C4-2B (cell line): ENCODE measurements around the gene FADS2.

Experiments
- ZFX ChIP-seq: fragments of 450-650 bp; IDR thresholded peaks from 2 replicates; pipeline ENCODE4 v1.6.1; 2017
- TF ChIP-seq, protein P1 (sequence below): fragments of 450-650 bp; conservative IDR thresholded peaks from 2 replicates; pipeline ENCODE4 v1.5.1; 2017; ENCODE audit warnings: mild to moderate bottlenecking

DNA sequence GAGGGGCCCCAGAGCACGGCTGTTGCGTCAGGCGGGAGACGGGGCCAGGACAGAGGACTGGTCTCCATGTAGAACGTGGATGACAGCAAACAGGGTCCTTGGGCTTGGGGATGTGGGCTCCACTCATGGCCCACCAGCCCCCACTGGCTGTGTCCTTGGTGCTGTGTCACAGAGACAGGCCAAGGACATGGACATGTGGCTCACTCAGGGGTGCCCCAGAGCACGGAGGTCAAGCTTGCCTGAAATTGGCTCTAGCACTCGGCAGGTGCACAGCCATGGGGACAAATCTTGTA, 14.4 kb downstream of the FADS2 start:
- TF ChIP-seq, protein P1, sequence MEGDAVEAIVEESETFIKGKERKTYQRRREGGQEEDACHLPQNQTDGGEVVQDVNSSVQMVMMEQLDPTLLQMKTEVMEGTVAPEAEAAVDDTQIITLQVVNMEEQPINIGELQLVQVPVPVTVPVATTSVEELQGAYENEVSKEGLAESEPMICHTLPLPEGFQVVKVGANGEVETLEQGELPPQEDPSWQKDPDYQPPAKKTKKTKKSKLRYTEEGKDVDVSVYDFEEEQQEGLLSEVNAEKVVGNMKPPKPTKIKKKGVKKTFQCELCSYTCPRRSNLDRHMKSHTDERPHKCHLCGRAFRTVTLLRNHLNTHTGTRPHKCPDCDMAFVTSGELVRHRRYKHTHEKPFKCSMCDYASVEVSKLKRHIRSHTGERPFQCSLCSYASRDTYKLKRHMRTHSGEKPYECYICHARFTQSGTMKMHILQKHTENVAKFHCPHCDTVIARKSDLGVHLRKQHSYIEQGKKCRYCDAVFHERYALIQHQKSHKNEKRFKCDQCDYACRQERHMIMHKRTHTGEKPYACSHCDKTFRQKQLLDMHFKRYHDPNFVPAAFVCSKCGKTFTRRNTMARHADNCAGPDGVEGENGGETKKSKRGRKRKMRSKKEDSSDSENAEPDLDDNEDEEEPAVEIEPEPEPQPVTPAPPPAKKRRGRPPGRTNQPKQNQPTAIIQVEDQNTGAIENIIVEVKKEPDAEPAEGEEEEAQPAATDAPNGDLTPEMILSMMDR = no peak
- TF ChIP-seq ZFX = no peak
